ENCODE results near the gene POLR3A.
"Not testable (repeated sequence)": the region's sequence is repeated elsewhere in the genome, so short reads cannot be mapped to it uniquely, and the experiment has no call there.

The POLR3A gene

GRCh38 chr10:78029269-78030226 is at the start of gene POLR3A:
POLR3A (minus strand) TSS chr10:78029515; CDS start chr10:78029407, 108 bp downstream.
- peak; percentile 77 to 84 for DNase-seq (ENCODE audit: low read depth in 2 of 2)

- DNase-seq (ENCODE audit: low read depth in 2 of 2) = no peak
These were observed 49.4 kb upstream of the POLR3A start for GRCh38 chr10:78078539-78079330.

GRCh38 chr10:78075806-78076205 is 46.5 kb upstream of the POLR3A start:
- not testable (repeated sequence) for DNase-seq (ENCODE audit: low read depth in 2 of 2)

GRCh38 chr10:78072504-78072903 is 43.2 kb upstream of the POLR3A start:
- no peak for DNase-seq (ENCODE audit: low read depth in 2 of 2)

GRCh38 chr10:78071857-78072179 is 42.5 kb upstream of the POLR3A start:
- DNase-seq (ENCODE audit: low read depth in 2 of 2) = no peak

GRCh38 chr10:78071140-78071856 is 42.0 kb upstream of the POLR3A start:
- no peak for DNase-seq (ENCODE audit: low read depth in 2 of 2)

GRCh38 chr10:78070726-78071125 is 41.4 kb upstream of the POLR3A start:
- no peak for DNase-seq (ENCODE audit: low read depth in 2 of 2)

- DNase-seq (ENCODE audit: low read depth in 2 of 2) = not testable (repeated sequence)
These were observed 40.7 kb upstream of the POLR3A start for GRCh38 chr10:78070064-78070463.

GRCh38 chr10:78069151-78069550 is 39.8 kb upstream of the POLR3A start:
- no peak for DNase-seq (ENCODE audit: low read depth in 2 of 2)

GRCh38 chr10:78066728-78067430 is 37.6 kb upstream of the POLR3A start:
- no peak for DNase-seq (ENCODE audit: low read depth in 2 of 2)

GRCh38 chr10:78066012-78066411 is 36.7 kb upstream of the POLR3A start:
- no peak for DNase-seq (ENCODE audit: low read depth in 2 of 2)

GRCh38 chr10:78065611-78066010 is 36.3 kb upstream of the POLR3A start:
- no peak for DNase-seq (ENCODE audit: low read depth in 2 of 2)

GRCh38 chr10:78064919-78065318 is 35.6 kb upstream of the POLR3A start:
- not testable (repeated sequence) for DNase-seq (ENCODE audit: low read depth in 2 of 2)

- no peak for DNase-seq (ENCODE audit: low read depth in 2 of 2)
These were observed 33.9 kb upstream of the POLR3A start for GRCh38 chr10:78063236-78063635.

GRCh38 chr10:78062296-78062695 is 33.0 kb upstream of the POLR3A start:
- DNase-seq (ENCODE audit: low read depth in 2 of 2) = no peak

- no peak for DNase-seq (ENCODE audit: low read depth in 2 of 2)
These were observed 30.8 kb upstream of the POLR3A start for GRCh38 chr10:78059906-78060702.

- no peak for DNase-seq (ENCODE audit: low read depth in 2 of 2)
These were observed 29.2 kb upstream of the POLR3A start for GRCh38 chr10:78058562-78058961.

- no peak for DNase-seq (ENCODE audit: low read depth in 2 of 2)
These were observed 24.0 kb upstream of the POLR3A start for GRCh38 chr10:78053211-78053868.

GRCh38 chr10:78049851-78050250 is 20.5 kb upstream of the POLR3A start:
- DNase-seq (ENCODE audit: low read depth in 2 of 2) = no peak

- DNase-seq (ENCODE audit: low read depth in 2 of 2) = peak; percentile 41 to 67
These were observed 18.1 kb upstream of the POLR3A start for GRCh38 chr10:78047314-78047891.

All from stimulated activated CD8-positive, alpha-beta memory T cell treated with anti-CD3 and anti-CD28 coated beads, Interleukin-15, amount 100 ng/mL, for 4 hours (primary cell).